GM23338 (cell line): ENCODE measurements around the gene CFTR. TPM values are rescaled to one million over a fixed set of nuclear protein-coding genes. Genes with fewer than 3 reads are reported as not detected.

Source experiments
- ATAC-seq: fragments of 200-7000 bp; cut with Tn5 transposase; 3 replicates; pipeline ENCODE4 v1.9.1; 2020
- DNase-seq: peaks from one replicate; pipeline ENCODE4 v3.0.0-alpha.2; 2015; ENCODE audit warnings: low spot score
- H2AFZ ChIP-seq: fragments of 200-600 bp; sonication (generic); 2 replicates; pipeline ENCODE4 v1.8.0; 2016; ENCODE audit warnings: antibody characterized with exemption, mild to moderate bottlenecking, moderate library complexity
- H3F3A ChIP-seq: fragments of 200-600 bp; sonication (generic); replicated peaks from 2 replicates; pipeline ENCODE4 v1.8.0; 2017; ENCODE audit warnings: antibody characterized with exemption, mixed run types, low read depth
- H3K27ac ChIP-seq: fragments of 200-600 bp; sonication (generic); 2 replicates; pipeline ENCODE4 v1.6.1; 2016; ENCODE audit warnings: low read depth
- H3K27me3 ChIP-seq: fragments of 200-600 bp; sonication (generic); 2 replicates; pipeline ENCODE4 v1.8.0; 2016; ENCODE audit warnings: mild to moderate bottlenecking, mixed run types, moderate library complexity; ENCODE audit not compliant: insufficient read depth
- H3K36me3 ChIP-seq: fragments of 200-600 bp; sonication (generic); 2 replicates; pipeline ENCODE4 v1.8.0; 2016; ENCODE audit warnings: mild to moderate bottlenecking; ENCODE audit not compliant: insufficient read depth
- H3K4me1 ChIP-seq: fragments of 200-600 bp; sonication (generic); 2 replicates; pipeline ENCODE4 v1.8.0; 2016; ENCODE audit warnings: mild to moderate bottlenecking, moderate library complexity; ENCODE audit not compliant: insufficient read depth
- H3K4me2 ChIP-seq: fragments of 200-600 bp; sonication (generic); 2 replicates; pipeline ENCODE4 v1.7.1; 2017; ENCODE audit warnings: mixed run types
- H3K4me3 ChIP-seq: fragments of 200-600 bp; sonication (generic); 2 replicates; pipeline ENCODE4 v1.6.1; 2016; ENCODE audit warnings: mixed run types
- H3K79me2 ChIP-seq: fragments of 200-600 bp; sonication (generic); replicated peaks from 2 replicates; pipeline ENCODE4 v1.8.0; 2017; ENCODE audit warnings: mild to moderate bottlenecking; ENCODE audit not compliant: insufficient read depth
- H3K9me2 ChIP-seq: fragments of 200-600 bp; sonication (generic); 2 replicates; pipeline ENCODE4 v1.8.0; 2017; ENCODE audit not compliant: insufficient read depth
- H4K20me1 ChIP-seq: fragments of 200-600 bp; sonication (generic); replicated peaks from 2 replicates; pipeline ENCODE4 v1.8.0; 2017; ENCODE audit warnings: mild to moderate bottlenecking; ENCODE audit not compliant: insufficient read depth
- H3K27ac Mint-ChIP-seq: 2 replicates; pipeline ENCODE4 v1.8.0; 2020; ENCODE audit warnings: inconsistent platforms, mild to moderate bottlenecking, moderate library complexity, mixed read lengths
- H3K27me3 Mint-ChIP-seq: 3 replicates; pipeline ENCODE4 v1.8.0; 2022; ENCODE audit warnings: low read depth, mild to moderate bottlenecking, moderate library complexity, mixed read lengths, inconsistent platforms; ENCODE audit not compliant: insufficient read depth, poor library complexity
- H3K36me3 Mint-ChIP-seq: 3 replicates; pipeline ENCODE4 v1.8.0; 2021; ENCODE audit warnings: low read depth, mild to moderate bottlenecking, inconsistent platforms, moderate library complexity, mixed read lengths
- H3K4me1 Mint-ChIP-seq: 3 replicates; pipeline ENCODE4 v1.8.0; 2020; ENCODE audit warnings: mild to moderate bottlenecking, inconsistent platforms, mixed read lengths
- H3K4me3 Mint-ChIP-seq: 3 replicates; pipeline ENCODE4 v1.8.0; 2021; ENCODE audit warnings: moderate library complexity, mild to moderate bottlenecking, inconsistent platforms, mixed read lengths
- H3K9me3 Mint-ChIP-seq: 3 replicates; pipeline ENCODE4 v1.8.0; 2020; ENCODE audit warnings: moderate library complexity, mild to moderate bottlenecking, inconsistent platforms, mixed read lengths
- CREB1 ChIP-seq: fragments of 250-450 bp; sonication (Bioruptor Pico); IDR thresholded peaks from 2 replicates; pipeline ENCODE4 v1.5.0; 2020; ENCODE audit warnings: low read depth, mild to moderate bottlenecking, moderate library complexity
- EZH2 ChIP-seq: fragments of 200-600 bp; sonication (generic); IDR thresholded peaks from one replicate; pipeline ENCODE4 v1.8.0; 2017; ENCODE audit warnings: antibody characterized with exemption, mild to moderate bottlenecking, low read depth; ENCODE audit not compliant: unreplicated experiment
- EZH2phosphoT487 ChIP-seq: fragments of 200-600 bp; sonication (generic); IDR thresholded peaks from one replicate; pipeline ENCODE4 v1.8.1; 2018; ENCODE audit warnings: antibody characterized with exemption; ENCODE audit not compliant: unreplicated experiment
- POLR2AphosphoS5 ChIP-seq: IDR thresholded peaks from 2 replicates; pipeline ENCODE4 v1.6.1; 2016; ENCODE audit warnings: antibody characterized with exemption, low read depth
- ZNF114 ChIP-seq: fragments of 250-450 bp; sonication (Bioruptor Pico); IDR thresholded peaks from 2 replicates; pipeline ENCODE4 v1.5.0; 2020; ENCODE audit warnings: mild to moderate bottlenecking, moderate library complexity
- polyA plus RNA-seq: library from polyadenylated mRNA; unstranded; fragments of >200 nt; fragmentation: Nextera tagmentation; extraction: Ambion mirVana; gene quantifications from 2 replicates; pipeline ENCODE4 v1.2.1, GENCODE V29; 2016
- total RNA-seq: library from RNA; depleted of rRNA; stranded (reverse); fragments of >200 nt; shearing (Covaris generic); gene quantifications from 2 replicates; pipeline ENCODE4 v1.2.3, GENCODE V29; 2014
- TF ChIP-seq, protein P1 (sequence below): IDR thresholded peaks from 2 replicates; pipeline ENCODE4 v1.6.1; 2016; ENCODE audit warnings: antibody characterized with exemption
- TF ChIP-seq, protein P2 (sequence below), 2 experiments: fragments of 200-600 bp in 1 of 2; sonication (generic) in 1 of 2; conservative IDR thresholded peaks; 2 replicates each; pipeline versions ENCODE4 v1.5.1 to v1.6.1; 2016 to 2017; ENCODE audit warnings: antibody characterized with exemption in 2 of 2, low read depth in 2 of 2, mild to moderate bottlenecking in 2 of 2, moderate library complexity in 1 of 2
- TF ChIP-seq, protein P3 (sequence below): fragments of 250-450 bp; sonication (Bioruptor Pico); IDR thresholded peaks from 2 replicates; pipeline ENCODE4 v1.5.0; 2020; ENCODE audit warnings: mild to moderate bottlenecking, moderate library complexity
- TF ChIP-seq, protein P4 (sequence below): IDR thresholded peaks from one replicate; pipeline ENCODE4 v1.6.1; 2018; ENCODE audit warnings: antibody characterized with exemption; ENCODE audit not compliant: unreplicated experiment

Gene CFTR
- total and polyA plus RNA-seq, 2 experiments from 2014 or later = 0.45 to 1.2 TPM

DNA sequence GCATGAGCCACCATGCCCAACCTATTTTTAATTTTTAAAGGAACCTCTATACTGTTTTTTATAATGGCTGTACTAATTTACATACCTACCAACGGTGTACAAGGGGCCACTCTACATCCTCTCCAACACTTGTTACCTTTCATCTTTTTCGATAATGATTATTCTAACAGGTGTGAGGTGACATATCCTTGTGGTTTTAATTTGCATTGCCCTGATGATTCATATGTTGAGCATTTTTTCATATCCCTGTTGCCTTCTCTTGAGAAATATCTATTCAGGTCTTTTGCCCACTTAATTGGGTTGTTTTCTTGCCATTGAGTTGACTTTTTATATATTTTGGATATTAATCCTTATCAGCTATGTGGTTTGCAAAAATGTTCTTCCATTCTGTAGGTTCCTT lies 226.4 kb downstream of the CFTR start:
- H3K4me2 ChIP-seq = no peak overlapping the region
- ATAC-seq = no peak
- no peaks in the 10 kb centered on the region for H3K9me2 ChIP-seq
- H3K27ac ChIP-seq = no peak overlapping the region
- Mint-ChIP-seq H3K4me3 (no peak overlapping the region), H3K27me3 (no peaks in the 10 kb centered on the region), H3K36me3 (no peaks in the 10 kb centered on the region; the same call in 2 of the 3 replicates), H3K4me1 (peaks cover 12% of the 10 kb centered on the region), H3K9me3 (0 out of 3 replicates have a peak, but pooled peaks cover 2% of the 10 kb centered on the region), H3K27ac (no peak overlapping the region)
- DNase-seq = no peak
- no peaks in the 10 kb centered on the region for H3K27me3 ChIP-seq
- TF ChIP-seq EZH2 (no peak), EZH2phosphoT487 (no peak), POLR2AphosphoS5 (no peak), CREB1 (CRISPR knock-in tag) (no peak), ZNF114 (CRISPR knock-in tag) (no peak)
- TF ChIP-seq, protein P1, sequence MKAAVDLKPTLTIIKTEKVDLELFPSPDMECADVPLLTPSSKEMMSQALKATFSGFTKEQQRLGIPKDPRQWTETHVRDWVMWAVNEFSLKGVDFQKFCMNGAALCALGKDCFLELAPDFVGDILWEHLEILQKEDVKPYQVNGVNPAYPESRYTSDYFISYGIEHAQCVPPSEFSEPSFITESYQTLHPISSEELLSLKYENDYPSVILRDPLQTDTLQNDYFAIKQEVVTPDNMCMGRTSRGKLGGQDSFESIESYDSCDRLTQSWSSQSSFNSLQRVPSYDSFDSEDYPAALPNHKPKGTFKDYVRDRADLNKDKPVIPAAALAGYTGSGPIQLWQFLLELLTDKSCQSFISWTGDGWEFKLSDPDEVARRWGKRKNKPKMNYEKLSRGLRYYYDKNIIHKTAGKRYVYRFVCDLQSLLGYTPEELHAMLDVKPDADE = no peak
- TF ChIP-seq, protein P2, sequence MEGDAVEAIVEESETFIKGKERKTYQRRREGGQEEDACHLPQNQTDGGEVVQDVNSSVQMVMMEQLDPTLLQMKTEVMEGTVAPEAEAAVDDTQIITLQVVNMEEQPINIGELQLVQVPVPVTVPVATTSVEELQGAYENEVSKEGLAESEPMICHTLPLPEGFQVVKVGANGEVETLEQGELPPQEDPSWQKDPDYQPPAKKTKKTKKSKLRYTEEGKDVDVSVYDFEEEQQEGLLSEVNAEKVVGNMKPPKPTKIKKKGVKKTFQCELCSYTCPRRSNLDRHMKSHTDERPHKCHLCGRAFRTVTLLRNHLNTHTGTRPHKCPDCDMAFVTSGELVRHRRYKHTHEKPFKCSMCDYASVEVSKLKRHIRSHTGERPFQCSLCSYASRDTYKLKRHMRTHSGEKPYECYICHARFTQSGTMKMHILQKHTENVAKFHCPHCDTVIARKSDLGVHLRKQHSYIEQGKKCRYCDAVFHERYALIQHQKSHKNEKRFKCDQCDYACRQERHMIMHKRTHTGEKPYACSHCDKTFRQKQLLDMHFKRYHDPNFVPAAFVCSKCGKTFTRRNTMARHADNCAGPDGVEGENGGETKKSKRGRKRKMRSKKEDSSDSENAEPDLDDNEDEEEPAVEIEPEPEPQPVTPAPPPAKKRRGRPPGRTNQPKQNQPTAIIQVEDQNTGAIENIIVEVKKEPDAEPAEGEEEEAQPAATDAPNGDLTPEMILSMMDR (conservative IDR thresholded peaks at IDR 0.05; ENCODE audit: low read depth in 2 of 2) = no peak
- TF ChIP-seq, protein P3, sequence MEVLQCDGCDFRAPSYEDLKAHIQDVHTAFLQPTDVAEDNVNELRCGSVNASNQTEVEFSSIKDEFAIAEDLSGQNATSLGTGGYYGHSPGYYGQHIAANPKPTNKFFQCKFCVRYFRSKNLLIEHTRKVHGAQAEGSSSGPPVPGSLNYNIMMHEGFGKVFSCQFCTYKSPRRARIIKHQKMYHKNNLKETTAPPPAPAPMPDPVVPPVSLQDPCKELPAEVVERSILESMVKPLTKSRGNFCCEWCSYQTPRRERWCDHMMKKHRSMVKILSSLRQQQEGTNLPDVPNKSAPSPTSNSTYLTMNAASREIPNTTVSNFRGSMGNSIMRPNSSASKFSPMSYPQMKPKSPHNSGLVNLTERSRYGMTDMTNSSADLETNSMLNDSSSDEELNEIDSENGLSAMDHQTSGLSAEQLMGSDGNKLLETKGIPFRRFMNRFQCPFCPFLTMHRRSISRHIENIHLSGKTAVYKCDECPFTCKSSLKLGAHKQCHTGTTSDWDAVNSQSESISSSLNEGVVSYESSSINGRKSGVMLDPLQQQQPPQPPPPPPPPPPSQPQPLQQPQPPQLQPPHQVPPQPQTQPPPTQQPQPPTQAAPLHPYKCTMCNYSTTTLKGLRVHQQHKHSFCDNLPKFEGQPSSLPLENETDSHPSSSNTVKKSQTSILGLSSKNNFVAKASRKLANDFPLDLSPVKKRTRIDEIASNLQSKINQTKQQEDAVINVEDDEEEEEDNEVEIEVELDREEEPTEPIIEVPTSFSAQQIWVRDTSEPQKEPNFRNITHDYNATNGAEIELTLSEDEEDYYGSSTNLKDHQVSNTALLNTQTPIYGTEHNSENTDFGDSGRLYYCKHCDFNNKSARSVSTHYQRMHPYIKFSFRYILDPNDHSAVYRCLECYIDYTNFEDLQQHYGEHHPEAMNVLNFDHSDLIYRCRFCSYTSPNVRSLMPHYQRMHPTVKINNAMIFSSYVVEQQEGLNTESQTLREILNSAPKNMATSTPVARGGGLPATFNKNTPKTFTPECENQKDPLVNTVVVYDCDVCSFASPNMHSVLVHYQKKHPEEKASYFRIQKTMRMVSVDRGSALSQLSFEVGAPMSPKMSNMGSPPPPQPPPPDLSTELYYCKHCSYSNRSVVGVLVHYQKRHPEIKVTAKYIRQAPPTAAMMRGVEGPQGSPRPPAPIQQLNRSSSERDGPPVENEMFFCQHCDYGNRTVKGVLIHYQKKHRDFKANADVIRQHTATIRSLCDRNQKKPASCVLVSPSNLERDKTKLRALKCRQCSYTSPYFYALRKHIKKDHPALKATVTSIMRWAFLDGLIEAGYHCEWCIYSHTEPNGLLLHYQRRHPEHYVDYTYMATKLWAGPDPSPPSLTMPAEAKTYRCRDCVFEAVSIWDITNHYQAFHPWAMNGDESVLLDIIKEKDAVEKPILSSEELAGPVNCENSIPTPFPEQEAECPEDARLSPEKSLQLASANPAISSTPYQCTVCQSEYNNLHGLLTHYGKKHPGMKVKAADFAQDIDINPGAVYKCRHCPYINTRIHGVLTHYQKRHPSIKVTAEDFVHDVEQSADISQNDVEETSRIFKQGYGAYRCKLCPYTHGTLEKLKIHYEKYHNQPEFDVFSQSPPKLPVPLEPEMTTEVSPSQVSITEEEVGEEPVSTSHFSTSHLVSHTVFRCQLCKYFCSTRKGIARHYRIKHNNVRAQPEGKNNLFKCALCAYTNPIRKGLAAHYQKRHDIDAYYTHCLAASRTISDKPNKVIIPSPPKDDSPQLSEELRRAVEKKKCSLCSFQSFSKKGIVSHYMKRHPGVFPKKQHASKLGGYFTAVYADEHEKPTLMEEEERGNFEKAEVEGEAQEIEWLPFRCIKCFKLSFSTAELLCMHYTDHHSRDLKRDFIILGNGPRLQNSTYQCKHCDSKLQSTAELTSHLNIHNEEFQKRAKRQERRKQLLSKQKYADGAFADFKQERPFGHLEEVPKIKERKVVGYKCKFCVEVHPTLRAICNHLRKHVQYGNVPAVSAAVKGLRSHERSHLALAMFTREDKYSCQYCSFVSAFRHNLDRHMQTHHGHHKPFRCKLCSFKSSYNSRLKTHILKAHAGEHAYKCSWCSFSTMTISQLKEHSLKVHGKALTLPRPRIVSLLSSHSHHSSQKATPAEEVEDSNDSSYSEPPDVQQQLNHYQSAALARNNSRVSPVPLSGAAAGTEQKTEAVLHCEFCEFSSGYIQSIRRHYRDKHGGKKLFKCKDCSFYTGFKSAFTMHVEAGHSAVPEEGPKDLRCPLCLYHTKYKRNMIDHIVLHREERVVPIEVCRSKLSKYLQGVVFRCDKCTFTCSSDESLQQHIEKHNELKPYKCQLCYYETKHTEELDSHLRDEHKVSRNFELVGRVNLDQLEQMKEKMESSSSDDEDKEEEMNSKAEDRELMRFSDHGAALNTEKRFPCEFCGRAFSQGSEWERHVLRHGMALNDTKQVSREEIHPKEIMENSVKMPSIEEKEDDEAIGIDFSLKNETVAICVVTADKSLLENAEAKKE = no peak
- TF ChIP-seq, protein P4, sequence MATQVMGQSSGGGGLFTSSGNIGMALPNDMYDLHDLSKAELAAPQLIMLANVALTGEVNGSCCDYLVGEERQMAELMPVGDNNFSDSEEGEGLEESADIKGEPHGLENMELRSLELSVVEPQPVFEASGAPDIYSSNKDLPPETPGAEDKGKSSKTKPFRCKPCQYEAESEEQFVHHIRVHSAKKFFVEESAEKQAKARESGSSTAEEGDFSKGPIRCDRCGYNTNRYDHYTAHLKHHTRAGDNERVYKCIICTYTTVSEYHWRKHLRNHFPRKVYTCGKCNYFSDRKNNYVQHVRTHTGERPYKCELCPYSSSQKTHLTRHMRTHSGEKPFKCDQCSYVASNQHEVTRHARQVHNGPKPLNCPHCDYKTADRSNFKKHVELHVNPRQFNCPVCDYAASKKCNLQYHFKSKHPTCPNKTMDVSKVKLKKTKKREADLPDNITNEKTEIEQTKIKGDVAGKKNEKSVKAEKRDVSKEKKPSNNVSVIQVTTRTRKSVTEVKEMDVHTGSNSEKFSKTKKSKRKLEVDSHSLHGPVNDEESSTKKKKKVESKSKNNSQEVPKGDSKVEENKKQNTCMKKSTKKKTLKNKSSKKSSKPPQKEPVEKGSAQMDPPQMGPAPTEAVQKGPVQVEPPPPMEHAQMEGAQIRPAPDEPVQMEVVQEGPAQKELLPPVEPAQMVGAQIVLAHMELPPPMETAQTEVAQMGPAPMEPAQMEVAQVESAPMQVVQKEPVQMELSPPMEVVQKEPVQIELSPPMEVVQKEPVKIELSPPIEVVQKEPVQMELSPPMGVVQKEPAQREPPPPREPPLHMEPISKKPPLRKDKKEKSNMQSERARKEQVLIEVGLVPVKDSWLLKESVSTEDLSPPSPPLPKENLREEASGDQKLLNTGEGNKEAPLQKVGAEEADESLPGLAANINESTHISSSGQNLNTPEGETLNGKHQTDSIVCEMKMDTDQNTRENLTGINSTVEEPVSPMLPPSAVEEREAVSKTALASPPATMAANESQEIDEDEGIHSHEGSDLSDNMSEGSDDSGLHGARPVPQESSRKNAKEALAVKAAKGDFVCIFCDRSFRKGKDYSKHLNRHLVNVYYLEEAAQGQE = no peak
- H4K20me1 ChIP-seq = no peaks in the 10 kb centered on the region
- H3K36me3 ChIP-seq = no peaks in the 10 kb centered on the region
- no peaks in the 10 kb centered on the region for H3F3A ChIP-seq
- no peaks in the 10 kb centered on the region for H3K4me1 ChIP-seq
- no peak overlapping the region for H3K4me3 ChIP-seq
- H2AFZ ChIP-seq = no peak overlapping the region
- no peaks in the 10 kb centered on the region for H3K79me2 ChIP-seq
